ENCODE data around the gene CCR7. TPM values are rescaled to one million over a fixed set of nuclear protein-coding genes. Genes with fewer than 3 reads are reported as not detected.

CCR7 gene
- polyA plus RNA-seq, 1 of the 3 experiments (the other 2 are of a cell fraction), result not detected

DNA sequence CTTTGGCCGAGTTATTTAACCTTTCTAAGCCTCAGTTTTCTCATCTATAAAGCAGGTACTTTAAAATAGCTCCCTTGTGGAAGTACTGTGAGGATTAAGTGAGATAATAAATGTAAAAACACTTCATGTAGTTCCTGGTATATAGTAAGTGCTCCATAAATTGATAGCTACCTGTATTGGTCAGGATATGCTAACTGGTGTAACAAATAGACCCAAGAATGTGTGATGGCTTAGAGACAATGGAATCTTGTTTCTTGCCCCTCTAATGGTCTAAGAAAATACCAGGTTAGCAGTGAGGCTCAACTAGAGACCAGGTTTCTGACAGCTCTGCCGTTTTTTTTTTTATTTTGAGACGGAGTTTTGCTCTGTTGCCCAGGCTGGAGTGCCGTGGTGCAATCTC lies 29.8 kb downstream of the CCR7 start:
- DNase-seq, result no peak
- peaks cover 5 to 38% of the 10 kb centered on the region in 2 experiments; a peak in 2 of 4 replicates for H3K4me1 ChIP-seq (ENCODE audit: control insufficient read depth in 1 of 2, insufficient read depth in 2 of 2, low read depth in 1 of 2, low read length in 1 of 2)
- no peak overlapping the region for H3K9ac ChIP-seq
- POLR2A ChIA-PET, result interaction anchor here (1.2 to 1.4 kb wide), 2 partner anchors 22 to 173 kb away, joined by 3 read pairs; no protein-coding TSS in a partner anchor
- H2AFZ ChIP-seq (ENCODE audit: low read depth), result no peak overlapping the region
- H3F3A ChIP-seq (replicated peaks; ENCODE audit: insufficient read depth), result peaks cover 4% of the 10 kb centered on the region
- no peaks in the 10 kb centered on the region for H3K27me3 ChIP-seq (ENCODE audit: insufficient read depth)
- no peaks in the 10 kb centered on the region for H4K20me1 ChIP-seq (ENCODE audit: insufficient read depth)
- H3K9me2 ChIP-seq, result no peaks in the 10 kb centered on the region
- CTCF ChIA-PET, result interaction anchor here (0.9 to 16.8 kb wide), 14 partner anchors 12 to 333 kb away, joined by 3 to 381 read pairs (median 26); partner anchors contain the start of genes CCR7, GJD3, IGFBP4 and TOP2A
- no peak overlapping the region for H3K27ac ChIP-seq (ENCODE audit: low read depth in 2 of 2, low read length in 1 of 2)
- TF ChIP-seq TCF12 (IDR thresholded peaks at IDR 0.05) (no peak), EP300 (IDR thresholded peaks at IDR 0.05; ENCODE audit: borderline replicate concordance in 1 of 2, low read depth in 1 of 2, low read length in 1 of 2) (no peak), FOXJ3 (CRISPR knock-in tag; IDR thresholded peaks at IDR 0.05) (no peak), SMC3 (IDR thresholded peaks at IDR 0.05; ENCODE audit: low read depth, low read length) (no peak), NRF1 (IDR thresholded peaks at IDR 0.05; ENCODE audit: low read depth, low read length) (no peak), RXRA (IDR thresholded peaks at IDR 0.05; ENCODE audit: borderline replicate concordance, low read depth) (no peak), MEF2A (IDR thresholded peaks at IDR 0.05; ENCODE audit: borderline replicate concordance, low read depth) (no peak), ELF1 (IDR thresholded peaks at IDR 0.05) (no peak)
- TF ChIP-seq, protein P1, sequence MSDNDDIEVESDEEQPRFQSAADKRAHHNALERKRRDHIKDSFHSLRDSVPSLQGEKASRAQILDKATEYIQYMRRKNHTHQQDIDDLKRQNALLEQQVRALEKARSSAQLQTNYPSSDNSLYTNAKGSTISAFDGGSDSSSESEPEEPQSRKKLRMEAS (IDR thresholded peaks at IDR 0.05; ENCODE audit: low read depth), result no peak
- TF ChIP-seq, protein P2, sequence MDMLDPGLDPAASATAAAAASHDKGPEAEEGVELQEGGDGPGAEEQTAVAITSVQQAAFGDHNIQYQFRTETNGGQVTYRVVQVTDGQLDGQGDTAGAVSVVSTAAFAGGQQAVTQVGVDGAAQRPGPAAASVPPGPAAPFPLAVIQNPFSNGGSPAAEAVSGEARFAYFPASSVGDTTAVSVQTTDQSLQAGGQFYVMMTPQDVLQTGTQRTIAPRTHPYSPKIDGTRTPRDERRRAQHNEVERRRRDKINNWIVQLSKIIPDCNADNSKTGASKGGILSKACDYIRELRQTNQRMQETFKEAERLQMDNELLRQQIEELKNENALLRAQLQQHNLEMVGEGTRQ (IDR thresholded peaks at IDR 0.05; ENCODE audit: borderline replicate concordance, low read depth, low read length), result no peak
- H3K9me3 ChIP-seq, result no peaks in the 10 kb centered on the region
- no peaks in the 10 kb centered on the region for H3K79me2 ChIP-seq (ENCODE audit: insufficient read depth)
- 93% methylated on average over 4 of the region's 4 CpGs for WGBS (ENCODE audit: low lambda C conversion rate)
- no peak overlapping the region for H3K4me2 ChIP-seq
- H3K36me3 ChIP-seq (replicated peaks in 1 of 2; ENCODE audit: control insufficient read depth in 1 of 2, insufficient read depth in 2 of 2, low read length in 1 of 2), result no peaks in the 10 kb centered on the region
- no peak overlapping the region for H3K4me3 ChIP-seq (ENCODE audit: low read depth in 2 of 2, low read length in 1 of 2)

DNA sequence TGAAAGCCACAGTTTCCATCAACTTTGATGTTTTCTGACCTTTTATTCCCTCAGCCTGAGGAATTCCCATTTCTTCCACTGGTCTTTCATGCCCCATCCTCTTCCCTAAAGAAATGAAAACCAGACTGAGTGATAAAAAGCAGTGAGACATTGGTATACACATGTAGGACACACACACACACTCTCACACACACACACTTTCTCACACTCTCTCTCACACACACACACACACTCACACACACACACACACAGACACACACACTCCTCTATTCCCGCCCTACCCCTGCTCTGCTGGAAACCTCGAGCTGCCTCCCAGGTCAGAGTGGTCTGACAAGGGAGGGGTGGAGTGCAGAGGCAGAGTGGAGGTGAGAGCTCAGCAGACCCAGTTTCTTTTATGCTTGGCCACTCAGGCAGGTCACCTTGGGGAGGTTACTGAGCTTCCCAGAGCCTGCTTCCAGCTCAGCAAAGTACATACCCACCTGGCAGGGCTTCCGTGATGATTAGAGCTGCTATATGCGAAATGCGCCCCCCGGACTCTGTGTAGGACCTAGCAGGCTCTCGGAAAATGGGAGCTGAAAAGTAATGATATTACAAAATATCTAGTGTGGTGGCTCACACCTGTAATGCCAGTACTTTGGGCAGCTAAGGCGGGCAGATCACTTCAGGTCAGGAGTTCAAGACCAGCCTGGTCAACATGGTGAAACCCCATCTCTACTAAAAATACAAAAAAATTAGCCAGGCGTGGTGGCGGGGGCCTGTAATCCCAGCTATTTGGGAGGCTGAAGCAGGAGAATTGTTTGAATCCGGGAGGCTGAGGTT lies 30.7 kb downstream of the CCR7 start:
- 90% methylated on average over 11 of the region's 11 CpGs for WGBS (ENCODE audit: low lambda C conversion rate)
- Histone ChIP-seq H2AFZ (ENCODE audit: low read depth) (no peak overlapping the region), H3K4me2 (no peak overlapping the region), H3K36me3 (replicated peaks in 1 of 2; ENCODE audit: control insufficient read depth in 1 of 2, insufficient read depth in 2 of 2, low read length in 1 of 2) (no peaks in the 10 kb centered on the region), H3K9ac (no peak overlapping the region), H3K9me2 (no peaks in the 10 kb centered on the region), H3K9me3 (no peaks in the 10 kb centered on the region), H3K4me1 (ENCODE audit: control insufficient read depth in 1 of 2, insufficient read depth in 2 of 2, low read depth in 1 of 2, low read length in 1 of 2) (peaks cover 5 to 29% of the 10 kb centered on the region in 2 experiments; a peak in 2 of 4 replicates), H4K20me1 (ENCODE audit: insufficient read depth) (no peaks in the 10 kb centered on the region), H3K79me2 (ENCODE audit: insufficient read depth) (no peaks in the 10 kb centered on the region), H3F3A (replicated peaks; ENCODE audit: insufficient read depth) (peaks cover 4% of the 10 kb centered on the region), H3K4me3 (ENCODE audit: low read depth in 2 of 2, low read length in 1 of 2) (no peak overlapping the region), H3K27me3 (ENCODE audit: insufficient read depth) (no peaks in the 10 kb centered on the region), H3K27ac (ENCODE audit: low read depth in 2 of 2, low read length in 1 of 2) (no peak overlapping the region)
- no peak for DNase-seq
- CTCF ChIA-PET, result interaction anchor here (0.9 to 16.8 kb wide), 30 partner anchors 8 to 333 kb away, joined by 3 to 381 read pairs (median 14); partner anchors contain the start of genes CCR7, GJD3, IGFBP4 and TOP2A
- POLR2A ChIA-PET, result interaction anchor here (0.9 to 1.4 kb wide), 3 partner anchors 25 to 172 kb away, joined by 3 to 5 read pairs (median 3); no protein-coding TSS in a partner anchor
- TF ChIP-seq, protein P2 (IDR thresholded peaks at IDR 0.05; ENCODE audit: borderline replicate concordance, low read depth, low read length), result no peak
- TF ChIP-seq SMC3 (IDR thresholded peaks at IDR 0.05; ENCODE audit: low read depth, low read length) (no peak), MXI1 (IDR thresholded peaks at IDR 0.05; ENCODE audit: low read depth, low read length) (no peak), GATA2 (CRISPR knock-in tag; IDR thresholded peaks at IDR 0.05) (no peak), TCF12 (IDR thresholded peaks at IDR 0.05) (no peak)
- TF ChIP-seq, protein P3, sequence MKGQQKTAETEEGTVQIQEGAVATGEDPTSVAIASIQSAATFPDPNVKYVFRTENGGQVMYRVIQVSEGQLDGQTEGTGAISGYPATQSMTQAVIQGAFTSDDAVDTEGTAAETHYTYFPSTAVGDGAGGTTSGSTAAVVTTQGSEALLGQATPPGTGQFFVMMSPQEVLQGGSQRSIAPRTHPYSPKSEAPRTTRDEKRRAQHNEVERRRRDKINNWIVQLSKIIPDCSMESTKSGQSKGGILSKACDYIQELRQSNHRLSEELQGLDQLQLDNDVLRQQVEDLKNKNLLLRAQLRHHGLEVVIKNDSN (IDR thresholded peaks at IDR 0.05; ENCODE audit: borderline replicate concordance, low read depth), result no peak
- TF ChIP-seq, protein P4, sequence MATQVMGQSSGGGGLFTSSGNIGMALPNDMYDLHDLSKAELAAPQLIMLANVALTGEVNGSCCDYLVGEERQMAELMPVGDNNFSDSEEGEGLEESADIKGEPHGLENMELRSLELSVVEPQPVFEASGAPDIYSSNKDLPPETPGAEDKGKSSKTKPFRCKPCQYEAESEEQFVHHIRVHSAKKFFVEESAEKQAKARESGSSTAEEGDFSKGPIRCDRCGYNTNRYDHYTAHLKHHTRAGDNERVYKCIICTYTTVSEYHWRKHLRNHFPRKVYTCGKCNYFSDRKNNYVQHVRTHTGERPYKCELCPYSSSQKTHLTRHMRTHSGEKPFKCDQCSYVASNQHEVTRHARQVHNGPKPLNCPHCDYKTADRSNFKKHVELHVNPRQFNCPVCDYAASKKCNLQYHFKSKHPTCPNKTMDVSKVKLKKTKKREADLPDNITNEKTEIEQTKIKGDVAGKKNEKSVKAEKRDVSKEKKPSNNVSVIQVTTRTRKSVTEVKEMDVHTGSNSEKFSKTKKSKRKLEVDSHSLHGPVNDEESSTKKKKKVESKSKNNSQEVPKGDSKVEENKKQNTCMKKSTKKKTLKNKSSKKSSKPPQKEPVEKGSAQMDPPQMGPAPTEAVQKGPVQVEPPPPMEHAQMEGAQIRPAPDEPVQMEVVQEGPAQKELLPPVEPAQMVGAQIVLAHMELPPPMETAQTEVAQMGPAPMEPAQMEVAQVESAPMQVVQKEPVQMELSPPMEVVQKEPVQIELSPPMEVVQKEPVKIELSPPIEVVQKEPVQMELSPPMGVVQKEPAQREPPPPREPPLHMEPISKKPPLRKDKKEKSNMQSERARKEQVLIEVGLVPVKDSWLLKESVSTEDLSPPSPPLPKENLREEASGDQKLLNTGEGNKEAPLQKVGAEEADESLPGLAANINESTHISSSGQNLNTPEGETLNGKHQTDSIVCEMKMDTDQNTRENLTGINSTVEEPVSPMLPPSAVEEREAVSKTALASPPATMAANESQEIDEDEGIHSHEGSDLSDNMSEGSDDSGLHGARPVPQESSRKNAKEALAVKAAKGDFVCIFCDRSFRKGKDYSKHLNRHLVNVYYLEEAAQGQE (IDR thresholded peaks at IDR 0.05; ENCODE audit: low read depth, low read length), result no peak
- TF ChIP-seq, protein P5, sequence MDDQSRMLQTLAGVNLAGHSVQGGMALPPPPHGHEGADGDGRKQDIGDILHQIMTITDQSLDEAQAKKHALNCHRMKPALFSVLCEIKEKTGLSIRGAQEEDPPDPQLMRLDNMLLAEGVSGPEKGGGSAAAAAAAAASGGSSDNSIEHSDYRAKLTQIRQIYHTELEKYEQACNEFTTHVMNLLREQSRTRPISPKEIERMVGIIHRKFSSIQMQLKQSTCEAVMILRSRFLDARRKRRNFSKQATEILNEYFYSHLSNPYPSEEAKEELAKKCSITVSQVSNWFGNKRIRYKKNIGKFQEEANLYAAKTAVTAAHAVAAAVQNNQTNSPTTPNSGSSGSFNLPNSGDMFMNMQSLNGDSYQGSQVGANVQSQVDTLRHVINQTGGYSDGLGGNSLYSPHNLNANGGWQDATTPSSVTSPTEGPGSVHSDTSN (IDR thresholded peaks at IDR 0.05), result no peak

All from SK-N-SH (cell line).